HEK293 (cell line): Measurements from ENCODE around the gene ARHGAP21.

Experiments used
- CTCF ChIA-PET: fragments of 350-600 bp; formaldehyde crosslinking; extraction: SDS; loops from one replicate; lab custom pipeline; 2021; ENCODE audit warnings: antibody characterized with exemption; lab: Yijun Ruan, JAX
- POLR2A ChIA-PET: fragments of 300-600 bp; formaldehyde crosslinking; extraction: SDS; loops from one replicate; lab custom pipeline; 2020; ENCODE audit warnings: antibody characterized with exemption, inconsistent platforms; lab: Yijun Ruan, JAX
- H3K27ac ChIP-seq: fragments of 200-500 bp; sonication (Bioruptor generic); 2 replicates; pipeline ENCODE4 v1.5.1; 2014; ENCODE audit warnings: low read depth, low read length, control low read depth, inconsistent platforms; ENCODE audit errors: extremely low read depth
- H3K36me3 ChIP-seq, 2 experiments: fragments of 200-500 bp in 1 of 2; sonication (Bioruptor generic) in 1 of 2; 1 replicate in 1 of 2; 2 replicates in 1 of 2; pipeline ENCODE4 v1.5.1; 2014 to 2017; ENCODE audit warnings: inconsistent platforms in 2 of 2, low read length in 2 of 2; ENCODE audit not compliant: control insufficient read depth in 2 of 2, insufficient read depth in 1 of 2
- H3K4me1 ChIP-seq: fragments of 200-500 bp; sonication (Bioruptor generic); 2 replicates; pipeline ENCODE4 v1.5.1; 2014; ENCODE audit warnings: mild to moderate bottlenecking, low read length, inconsistent platforms; ENCODE audit not compliant: control insufficient read depth, insufficient read depth
- H3K4me3 ChIP-seq: 2 replicates; pipeline ENCODE4 v1.5.1; 2011; ENCODE audit warnings: low read depth, mild to moderate bottlenecking, control low read depth, low read length, moderate library complexity
- H3K9me3 ChIP-seq: fragments of 200-500 bp; sonication (Bioruptor generic); 2 replicates; pipeline ENCODE4 v1.5.1; 2014; ENCODE audit warnings: low read depth, low read length, inconsistent platforms; ENCODE audit not compliant: control insufficient read depth, insufficient read depth
- BCL6B ChIP-seq: fragments of 450-650 bp; formaldehyde crosslinking; IDR thresholded peaks from 2 replicates; pipeline ENCODE4 v1.5.1; 2017; ENCODE audit warnings: missing biosample characterization, missing genetic modification characterization
- KLF17 ChIP-seq: fragments of 450-650 bp; formaldehyde crosslinking; IDR thresholded peaks from 2 replicates; pipeline ENCODE4 v1.5.1; 2016; ENCODE audit warnings: missing biosample characterization, missing genetic modification characterization
- PRDM4 ChIP-seq: fragments of 450-650 bp; formaldehyde crosslinking; IDR thresholded peaks from 2 replicates; pipeline ENCODE4 v1.5.1; 2017; ENCODE audit warnings: missing biosample characterization, missing genetic modification characterization
- REST ChIP-seq: fragments of 450-650 bp; formaldehyde crosslinking; IDR thresholded peaks from 2 replicates; pipeline ENCODE4 v1.5.1; 2016; ENCODE audit warnings: missing biosample characterization, missing genetic modification characterization
- SCRT2 ChIP-seq: fragments of 450-650 bp; formaldehyde crosslinking; IDR thresholded peaks from 2 replicates; pipeline ENCODE4 v1.5.1; 2016; ENCODE audit warnings: missing biosample characterization, missing genetic modification characterization
- SETDB1 ChIP-seq: IDR thresholded peaks from one replicate; pipeline ENCODE4 v1.6.1; 2017; ENCODE audit warnings: mild to moderate bottlenecking, low read length, moderate library complexity, mixed read lengths; ENCODE audit not compliant: insufficient read length
- SP7 ChIP-seq: fragments of 450-650 bp; formaldehyde crosslinking; IDR thresholded peaks from 2 replicates; pipeline ENCODE4 v1.5.1; 2016; ENCODE audit warnings: missing biosample characterization, missing genetic modification characterization
- TCF7L2 ChIP-seq: IDR thresholded peaks from 2 replicates; pipeline ENCODE4 v1.6.1; 2011; ENCODE audit warnings: low read depth, mild to moderate bottlenecking, inconsistent platforms, low read length, moderate library complexity, borderline replicate concordance
- ZBTB1 ChIP-seq: fragments of 450-650 bp; formaldehyde crosslinking; IDR thresholded peaks from 2 replicates; pipeline ENCODE4 v1.5.1; 2016; ENCODE audit warnings: missing biosample characterization, missing genetic modification characterization
- ZNF2 ChIP-seq: fragments of 450-650 bp; formaldehyde crosslinking; IDR thresholded peaks from 2 replicates; pipeline ENCODE4 v1.5.1; 2016; ENCODE audit warnings: missing biosample characterization, missing genetic modification characterization
- ZNF274 ChIP-seq, 2 experiments: fragments of 200-500 bp in 1 of 2; fragments of 450-650 bp in 1 of 2; sonication (Bioruptor generic) in 1 of 2; formaldehyde crosslinking in 1 of 2; IDR thresholded peaks; 2 replicates each; pipeline versions ENCODE4 v1.5.1 to v1.6.1; 2014 to 2016; ENCODE audit warnings: borderline replicate concordance in 1 of 2, inconsistent platforms in 1 of 2, low read length in 1 of 2, missing biosample characterization in 1 of 2, missing genetic modification characterization in 1 of 2
- ZNF416 ChIP-seq: fragments of 450-650 bp; formaldehyde crosslinking; IDR thresholded peaks from 2 replicates; pipeline ENCODE4 v1.5.1; 2016; ENCODE audit warnings: missing biosample characterization, missing genetic modification characterization
- ZNF518A ChIP-seq: fragments of 450-650 bp; formaldehyde crosslinking; conservative IDR thresholded peaks from 2 replicates; pipeline ENCODE4 v1.5.1; 2016; ENCODE audit warnings: low read depth, missing biosample characterization, missing genetic modification characterization
- ZNF585B ChIP-seq: fragments of 450-650 bp; formaldehyde crosslinking; IDR thresholded peaks from 2 replicates; pipeline ENCODE4 v1.5.1; 2016; ENCODE audit warnings: missing biosample characterization, missing genetic modification characterization
- ZNF707 ChIP-seq: fragments of 450-650 bp; formaldehyde crosslinking; IDR thresholded peaks from 2 replicates; pipeline ENCODE4 v1.5.1; 2016; ENCODE audit warnings: missing biosample characterization, missing genetic modification characterization
- ZNF776 ChIP-seq: fragments of 450-650 bp; formaldehyde crosslinking; IDR thresholded peaks from 2 replicates; pipeline ENCODE4 v1.5.0; 2017; ENCODE audit warnings: missing biosample characterization, missing genetic modification characterization, borderline replicate concordance
- ZNF785 ChIP-seq: fragments of 450-650 bp; formaldehyde crosslinking; IDR thresholded peaks from 2 replicates; pipeline ENCODE4 v1.5.1; 2016; ENCODE audit warnings: missing biosample characterization, missing genetic modification characterization
- ZSCAN23 ChIP-seq: fragments of 450-650 bp; formaldehyde crosslinking; IDR thresholded peaks from 2 replicates; pipeline ENCODE4 v1.5.1; 2016; ENCODE audit warnings: missing biosample characterization, missing genetic modification characterization

ARHGAP21 gene

GRCh38 chr10:24590697-24591457 is 132.8 kb downstream of the ARHGAP21 start:
- H3K27ac ChIP-seq: no peak overlapping the region
- peaks cover 64 to 87% of the 10 kb centered on the region in 2 experiments for H3K36me3 ChIP-seq
- H3K9me3 ChIP-seq: no peaks in the 10 kb centered on the region
- TF ChIP-seq ZNF785 (tag by site-specific recombination) (no peak), ZBTB1 (tag by site-specific recombination) (no peak), ZNF274 (IDR thresholded peaks at IDR 0.05; ENCODE audit: low read length) (no peak), ZNF274 (tag by site-specific recombination; IDR thresholded peaks at IDR 0.05; ENCODE audit: borderline replicate concordance) (no peak), SETDB1 (no peak), KLF17 (no peak), ZNF416 (tag by site-specific recombination) (no peak), SP7 (no peak), ZNF585B (no peak), BCL6B (tag by site-specific recombination) (no peak), ZNF518A (tag by site-specific recombination) (no peak), ZNF2 (tag by site-specific recombination) (no peak), SCRT2 (tag by site-specific recombination) (no peak)
- no peak overlapping the region for H3K4me3 ChIP-seq
- ChIA-PET CTCF (interaction anchor here (0.8 kb wide), 1 partner anchor 27 kb away, joined by 4 read pairs; no protein-coding TSS in a partner anchor), POLR2A (no interaction called here)
- no peaks in the 10 kb centered on the region for H3K4me1 ChIP-seq

GRCh38 chr10:24589265-24589664 is 134.4 kb downstream of the ARHGAP21 start:
- Histone ChIP-seq H3K36me3 (peaks cover 57 to 84% of the 10 kb centered on the region in 2 experiments), H3K9me3 (no peaks in the 10 kb centered on the region), H3K4me3 (no peak overlapping the region), H3K27ac (no peak overlapping the region), H3K4me1 (no peaks in the 10 kb centered on the region)
- TF ChIP-seq ZNF776 (tag by site-specific recombination): no peak
- no peak for TF ChIP-seq TCF7L2
- no peak for TF ChIP-seq PRDM4 (tag by site-specific recombination)
- no peak for TF ChIP-seq REST (tag by site-specific recombination)
- TF ChIP-seq ZSCAN23 (tag by site-specific recombination): no peak
- no peak for TF ChIP-seq ZNF707 (tag by site-specific recombination)
- POLR2A ChIA-PET: no interaction called here
- CTCF ChIA-PET: interaction anchor here (0.6 to 1.4 kb wide), 2 partner anchors 28 to 33 kb away, joined by 3 to 14 read pairs; no protein-coding TSS in a partner anchor
